MM.1S (cell line): Measurements from ENCODE around the gene MEGF9.

ENCODE experiments used
- DNase-seq: peaks from one replicate; pipeline ENCODE4 v3.0.0-alpha.2; 2015
- H2AFZ ChIP-seq: fragments of 300-600 bp; sonication (generic); 2 replicates; pipeline ENCODE4 v1.6.0; 2016; ENCODE audit warnings: antibody characterized with exemption, low read length
- H3F3A ChIP-seq: fragments of 300-600 bp; sonication (generic); 2 replicates; pipeline ENCODE4 v1.6.1; 2016; ENCODE audit warnings: mild to moderate bottlenecking, antibody characterized with exemption, low read length, moderate library complexity, mixed read lengths; ENCODE audit not compliant: insufficient read depth
- H3K27ac ChIP-seq: fragments of 300-600 bp; sonication (generic); 2 replicates; pipeline ENCODE4 v1.5.1; 2016; ENCODE audit warnings: mild to moderate bottlenecking, low read length
- H3K27me3 ChIP-seq: fragments of 300-600 bp; sonication (generic); replicated peaks from 2 replicates; pipeline ENCODE4 v1.6.0; 2016; ENCODE audit warnings: low read length; ENCODE audit not compliant: insufficient read depth
- H3K36me3 ChIP-seq: fragments of 300-600 bp; sonication (generic); replicated peaks from 2 replicates; pipeline ENCODE4 v1.6.1; 2016; ENCODE audit warnings: mild to moderate bottlenecking, low read length, mixed read lengths; ENCODE audit not compliant: insufficient read depth
- H3K4me1 ChIP-seq: fragments of 300-600 bp; sonication (generic); 2 replicates; pipeline ENCODE4 v1.6.1; 2016; ENCODE audit warnings: low read length, mixed read lengths
- H3K4me2 ChIP-seq: fragments of 300-600 bp; sonication (generic); 2 replicates; pipeline ENCODE4 v1.6.0; 2016; ENCODE audit warnings: low read depth, low read length
- H3K4me3 ChIP-seq: fragments of 300-600 bp; sonication (generic); 2 replicates; pipeline ENCODE4 v1.5.1; 2016; ENCODE audit warnings: low read length, mixed read lengths
- H3K79me2 ChIP-seq: fragments of 300-600 bp; sonication (generic); 2 replicates; pipeline ENCODE4 v1.6.1; 2016; ENCODE audit warnings: mixed run types, low read length, mixed read lengths
- H3K9ac ChIP-seq: fragments of 300-600 bp; sonication (generic); 2 replicates; pipeline ENCODE4 v1.6.1; 2016; ENCODE audit warnings: low read length, mixed read lengths
- H3K9me2 ChIP-seq: fragments of 300-600 bp; sonication (generic); replicated peaks from 2 replicates; pipeline ENCODE4 v1.6.1; 2016; ENCODE audit warnings: mild to moderate bottlenecking, low read length, mixed read lengths; ENCODE audit not compliant: insufficient read depth
- H3K9me3 ChIP-seq: fragments of 300-600 bp; sonication (generic); replicated peaks from 2 replicates; pipeline ENCODE4 v1.6.1; 2016; ENCODE audit warnings: mild to moderate bottlenecking, low read length, mixed read lengths; ENCODE audit not compliant: insufficient read depth
- H4K20me1 ChIP-seq: fragments of 300-600 bp; sonication (generic); 2 replicates; pipeline ENCODE4 v1.6.1; 2016; ENCODE audit warnings: mild to moderate bottlenecking, low read length, moderate library complexity, mixed read lengths; ENCODE audit not compliant: insufficient read depth
- EZH2 ChIP-seq: fragments of 300-600 bp; sonication (generic); optimal IDR thresholded peaks from 2 replicates; pipeline ENCODE3; 2017; ENCODE audit warnings: low read depth, mild to moderate bottlenecking, antibody characterized with exemption, low read length, mixed read lengths
- EZH2phosphoT487 ChIP-seq: fragments of 300-600 bp; sonication (generic); IDR thresholded peaks from 2 replicates; pipeline ENCODE4 v1.6.1; 2018; ENCODE audit warnings: antibody characterized with exemption, low read length
- TF ChIP-seq, protein P1 (sequence below): fragments of 300-600 bp; sonication (generic); IDR thresholded peaks from 2 replicates; pipeline ENCODE4 v1.5.1; 2016; ENCODE audit warnings: antibody characterized with exemption, low read length, mixed read lengths

The MEGF9 gene

DNA sequence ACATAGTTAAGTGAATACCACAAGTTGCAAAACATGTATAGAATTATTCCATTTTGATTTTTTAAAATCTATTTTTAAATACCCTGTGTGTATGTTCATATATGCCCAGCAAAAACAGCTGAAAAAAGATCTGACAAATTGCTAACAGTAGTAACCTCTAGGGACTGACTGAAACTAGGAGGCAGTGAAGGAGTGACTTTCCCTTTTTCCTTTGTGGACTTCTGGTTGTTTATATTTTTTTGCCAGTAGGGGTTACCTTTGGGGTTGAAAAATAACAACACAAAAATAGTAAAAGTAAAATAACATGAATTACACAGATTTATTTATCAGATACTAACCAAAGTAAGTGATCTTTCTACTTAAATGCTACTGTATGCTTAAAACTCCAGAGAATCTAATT, 2.9 kb downstream of the MEGF9 start:
- H3K4me2 ChIP-seq, result peak overlapping the region; percentile 50; the same call in 1 of the 2 replicates
- DNase-seq, result peak; percentile 51
- H4K20me1 ChIP-seq, result no peaks in the 10 kb centered on the region

DNA sequence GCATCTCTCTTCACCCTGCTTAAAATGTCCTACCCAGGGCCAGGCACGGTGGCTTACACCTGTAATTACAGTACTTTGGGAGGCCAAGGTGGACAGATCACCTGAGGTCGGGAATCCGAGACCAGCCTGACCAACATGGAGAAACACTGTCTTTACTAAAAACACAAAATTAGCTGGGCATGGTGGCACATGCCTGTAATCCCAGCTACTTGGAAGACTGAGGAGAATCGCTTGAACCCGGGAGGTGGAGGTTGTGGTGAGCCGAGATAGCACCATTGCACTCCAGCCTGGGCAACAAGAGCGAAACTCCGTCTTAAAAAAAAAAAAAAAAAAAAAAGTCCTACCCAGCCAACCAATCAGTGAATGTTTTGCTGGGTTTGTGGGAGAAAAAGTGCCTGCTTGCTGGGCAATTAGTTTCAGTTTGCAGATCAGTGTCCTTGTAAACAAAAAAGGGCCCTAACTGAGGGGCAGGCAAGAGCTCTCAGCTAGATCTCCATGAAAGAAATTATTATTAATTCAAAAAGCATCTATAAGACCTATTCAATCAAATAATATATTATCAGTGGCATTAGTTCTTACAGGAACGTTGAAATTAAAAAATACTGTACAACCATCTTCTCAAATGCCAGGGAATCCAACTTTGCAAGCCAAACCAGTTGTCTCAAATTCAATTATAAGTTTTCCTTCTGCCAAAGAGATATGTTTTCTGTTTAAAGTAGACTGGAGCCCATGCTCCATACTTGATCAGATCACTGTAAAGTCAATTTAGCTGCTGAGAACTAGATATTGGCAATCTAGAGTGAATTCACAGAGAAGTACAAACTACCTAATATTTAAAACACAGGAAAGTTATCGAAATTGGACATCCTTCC, 3.9 kb downstream of the MEGF9 start:
- Histone ChIP-seq H3K79me2 (peaks cover 53% of the 10 kb centered on the region), H3K9ac (0 out of 2 replicates have a peak overlapping the region, but pooled peaks have one; percentile 8), H3K27me3 (no peaks in the 10 kb centered on the region), H3K4me1 (peaks cover 27% of the 10 kb centered on the region), H3K4me2 (peak overlapping the region; percentile 50), H3F3A (peaks cover 19% of the 10 kb centered on the region), H3K36me3 (no peaks in the 10 kb centered on the region), H2AFZ (no peak overlapping the region; the same call in 1 of the 2 replicates), H3K9me3 (no peaks in the 10 kb centered on the region), H3K4me3 (peak overlapping the region; percentile 36), H3K9me2 (no peaks in the 10 kb centered on the region), H4K20me1 (no peaks in the 10 kb centered on the region), H3K27ac (peak overlapping the region; percentile 40; the same call in 1 of the 2 replicates)
- TF ChIP-seq EZH2phosphoT487, result no peak
- TF ChIP-seq, protein P1, sequence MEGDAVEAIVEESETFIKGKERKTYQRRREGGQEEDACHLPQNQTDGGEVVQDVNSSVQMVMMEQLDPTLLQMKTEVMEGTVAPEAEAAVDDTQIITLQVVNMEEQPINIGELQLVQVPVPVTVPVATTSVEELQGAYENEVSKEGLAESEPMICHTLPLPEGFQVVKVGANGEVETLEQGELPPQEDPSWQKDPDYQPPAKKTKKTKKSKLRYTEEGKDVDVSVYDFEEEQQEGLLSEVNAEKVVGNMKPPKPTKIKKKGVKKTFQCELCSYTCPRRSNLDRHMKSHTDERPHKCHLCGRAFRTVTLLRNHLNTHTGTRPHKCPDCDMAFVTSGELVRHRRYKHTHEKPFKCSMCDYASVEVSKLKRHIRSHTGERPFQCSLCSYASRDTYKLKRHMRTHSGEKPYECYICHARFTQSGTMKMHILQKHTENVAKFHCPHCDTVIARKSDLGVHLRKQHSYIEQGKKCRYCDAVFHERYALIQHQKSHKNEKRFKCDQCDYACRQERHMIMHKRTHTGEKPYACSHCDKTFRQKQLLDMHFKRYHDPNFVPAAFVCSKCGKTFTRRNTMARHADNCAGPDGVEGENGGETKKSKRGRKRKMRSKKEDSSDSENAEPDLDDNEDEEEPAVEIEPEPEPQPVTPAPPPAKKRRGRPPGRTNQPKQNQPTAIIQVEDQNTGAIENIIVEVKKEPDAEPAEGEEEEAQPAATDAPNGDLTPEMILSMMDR, result no peak
- DNase-seq, result peak; percentile 85

More for the DNA sequence above, 2.9 kb downstream of the MEGF9 start:
- no peak overlapping the region for H3K4me3 ChIP-seq
- H3K36me3 ChIP-seq, result no peaks in the 10 kb centered on the region
- H3F3A ChIP-seq, result peaks cover 19% of the 10 kb centered on the region
- H2AFZ ChIP-seq, result no peak overlapping the region
- H3K9me2 ChIP-seq, result no peaks in the 10 kb centered on the region
- no peaks in the 10 kb centered on the region for H3K9me3 ChIP-seq
- H3K79me2 ChIP-seq, result peaks cover 49% of the 10 kb centered on the region
- TF ChIP-seq EZH2phosphoT487, result no peak
- TF ChIP-seq, protein P1, result peak; percentile 26
- H3K27ac ChIP-seq, result no peak overlapping the region
- no peaks in the 10 kb centered on the region for H3K27me3 ChIP-seq
- H3K4me1 ChIP-seq, result peaks cover 27% of the 10 kb centered on the region
- no peak overlapping the region for H3K9ac ChIP-seq

DNA sequence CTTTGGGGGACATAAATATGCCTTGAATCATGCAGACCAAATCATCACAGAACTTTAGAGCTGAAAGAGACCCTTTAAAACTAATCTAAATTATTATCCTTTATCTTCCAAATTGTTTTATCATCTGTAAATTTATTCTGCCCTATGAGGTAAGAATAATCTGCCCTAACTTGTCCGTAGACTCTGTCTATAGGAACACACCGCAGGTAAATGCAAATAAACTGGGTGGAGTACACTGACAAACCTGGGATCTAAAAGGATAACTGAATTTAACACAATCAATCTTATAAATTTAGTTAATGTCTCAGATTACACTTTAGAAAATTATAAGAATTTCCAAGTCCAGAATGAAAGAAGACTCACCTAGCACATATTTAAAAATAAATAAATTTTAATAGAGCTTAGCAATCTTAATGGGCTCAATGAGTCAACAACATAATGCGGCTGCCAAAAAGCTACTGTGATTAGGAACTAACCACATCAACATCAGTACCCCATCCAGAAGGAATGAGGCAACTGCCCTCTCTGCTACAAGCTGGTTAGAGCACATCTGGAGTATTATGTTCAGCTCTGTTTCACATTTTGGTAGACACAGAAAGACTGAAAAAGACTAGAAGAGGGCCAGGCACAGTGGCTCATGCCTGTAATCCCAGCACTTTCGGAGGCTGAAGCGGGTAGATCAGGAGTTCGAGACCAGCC, 5.6 kb downstream of the MEGF9 start:
- Histone ChIP-seq H3K4me1 (peaks cover 22% of the 10 kb centered on the region), H3K27ac (no peak overlapping the region), H2AFZ (no peak overlapping the region), H3K9me2 (no peaks in the 10 kb centered on the region), H3K36me3 (no peaks in the 10 kb centered on the region), H3K27me3 (no peaks in the 10 kb centered on the region), H4K20me1 (no peaks in the 10 kb centered on the region), H3F3A (peaks cover 19% of the 10 kb centered on the region), H3K4me2 (no peak overlapping the region), H3K79me2 (peaks cover 50% of the 10 kb centered on the region), H3K9me3 (no peaks in the 10 kb centered on the region), H3K4me3 (no peak overlapping the region), H3K9ac (no peak overlapping the region)
- no peak for TF ChIP-seq EZH2
- no peak for TF ChIP-seq EZH2phosphoT487
- TF ChIP-seq, protein P1, result no peak
- DNase-seq, result no peak
